Endothelial cell of hepatic sinusoid (primary cell): Measurements from ENCODE around the gene PHACTR3.

Experiments
- in situ Hi-C: cut with HindIII; loops from 2 replicates; pipeline ENCODE4 v1.10.0; 2017; ENCODE audit warnings: low sequenced_read_pairs

PHACTR3 gene

GRCh38 chr20:59809630-59810448 lies 205.5 kb downstream of the PHACTR3 start:
- in situ Hi-C loops, result no loop called here

- in situ Hi-C loops, result no loop called here
Measured at GRCh38 chr20:59810449-59811187, 206.3 kb downstream of the PHACTR3 start.

- in situ Hi-C loops, result no loop called here
Measured at GRCh38 chr20:59811681-59812171, 207.4 kb downstream of the PHACTR3 start.

- in situ Hi-C loops, result no loop called here
Measured at GRCh38 chr20:59812286-59813125, 208.2 kb downstream of the PHACTR3 start.

- in situ Hi-C loops, result no loop called here
Measured at GRCh38 chr20:59813126-59813947, 209.0 kb downstream of the PHACTR3 start.

- in situ Hi-C loops, result no loop called here
Measured at GRCh38 chr20:59813948-59814839, 209.9 kb downstream of the PHACTR3 start.

- in situ Hi-C loops, result no loop called here
Measured at GRCh38 chr20:59814840-59815340, 210.6 kb downstream of the PHACTR3 start.

GRCh38 chr20:59816146-59816738 lies 211.9 kb downstream of the PHACTR3 start:
- in situ Hi-C loops, result no loop called here

- in situ Hi-C loops, result no loop called here
Measured at GRCh38 chr20:59817406-59817805, 213.1 kb downstream of the PHACTR3 start.

GRCh38 chr20:59817846-59818615 lies 213.7 kb downstream of the PHACTR3 start:
- in situ Hi-C loops, result no loop called here

GRCh38 chr20:59818911-59819310 lies 214.6 kb downstream of the PHACTR3 start:
- in situ Hi-C loops, result no loop called here

GRCh38 chr20:59819496-59820203 lies 215.3 kb downstream of the PHACTR3 start:
- in situ Hi-C loops, result no loop called here

GRCh38 chr20:59820204-59821041 lies 216.1 kb downstream of the PHACTR3 start:
- in situ Hi-C loops, result no loop called here

GRCh38 chr20:59821201-59821600 lies 216.9 kb downstream of the PHACTR3 start:
- in situ Hi-C loops, result no loop called here

GRCh38 chr20:59821788-59822187 lies 217.4 kb downstream of the PHACTR3 start:
- in situ Hi-C loops, result no loop called here

GRCh38 chr20:59822291-59823029 lies 218.1 kb downstream of the PHACTR3 start:
- in situ Hi-C loops, result no loop called here
